ENCODE measurements around the gene VWF.
"Not testable (repeated sequence)": the region's sequence is repeated elsewhere in the genome, so short reads cannot be mapped to it uniquely, and the experiment has no call there.

VWF gene

GRCh38 chr12:6158749-6159148 is 34.3 kb upstream of the VWF start:
- no peak overlapping the region for H3K4me3 ChIP-seq (ENCODE audit: low read depth, low read length)
- TF ChIP-seq POLR2A (IDR thresholded peaks at IDR 0.05; ENCODE audit: extremely low read depth, insufficient read length) (no peak), MYC (IDR thresholded peaks at IDR 0.05; ENCODE audit: low read depth, low read length) (no peak)
- TF ChIP-seq, protein P1, sequence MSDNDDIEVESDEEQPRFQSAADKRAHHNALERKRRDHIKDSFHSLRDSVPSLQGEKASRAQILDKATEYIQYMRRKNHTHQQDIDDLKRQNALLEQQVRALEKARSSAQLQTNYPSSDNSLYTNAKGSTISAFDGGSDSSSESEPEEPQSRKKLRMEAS (IDR thresholded peaks at IDR 0.05; ENCODE audit: low read depth, low read length), result no peak
- TF ChIP-seq, protein P2, sequence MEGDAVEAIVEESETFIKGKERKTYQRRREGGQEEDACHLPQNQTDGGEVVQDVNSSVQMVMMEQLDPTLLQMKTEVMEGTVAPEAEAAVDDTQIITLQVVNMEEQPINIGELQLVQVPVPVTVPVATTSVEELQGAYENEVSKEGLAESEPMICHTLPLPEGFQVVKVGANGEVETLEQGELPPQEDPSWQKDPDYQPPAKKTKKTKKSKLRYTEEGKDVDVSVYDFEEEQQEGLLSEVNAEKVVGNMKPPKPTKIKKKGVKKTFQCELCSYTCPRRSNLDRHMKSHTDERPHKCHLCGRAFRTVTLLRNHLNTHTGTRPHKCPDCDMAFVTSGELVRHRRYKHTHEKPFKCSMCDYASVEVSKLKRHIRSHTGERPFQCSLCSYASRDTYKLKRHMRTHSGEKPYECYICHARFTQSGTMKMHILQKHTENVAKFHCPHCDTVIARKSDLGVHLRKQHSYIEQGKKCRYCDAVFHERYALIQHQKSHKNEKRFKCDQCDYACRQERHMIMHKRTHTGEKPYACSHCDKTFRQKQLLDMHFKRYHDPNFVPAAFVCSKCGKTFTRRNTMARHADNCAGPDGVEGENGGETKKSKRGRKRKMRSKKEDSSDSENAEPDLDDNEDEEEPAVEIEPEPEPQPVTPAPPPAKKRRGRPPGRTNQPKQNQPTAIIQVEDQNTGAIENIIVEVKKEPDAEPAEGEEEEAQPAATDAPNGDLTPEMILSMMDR (IDR thresholded peaks at IDR 0.05; ENCODE audit: low read depth, low read length), result no peak
- no peak for DNase-seq (ENCODE audit: low read depth)

DNA sequence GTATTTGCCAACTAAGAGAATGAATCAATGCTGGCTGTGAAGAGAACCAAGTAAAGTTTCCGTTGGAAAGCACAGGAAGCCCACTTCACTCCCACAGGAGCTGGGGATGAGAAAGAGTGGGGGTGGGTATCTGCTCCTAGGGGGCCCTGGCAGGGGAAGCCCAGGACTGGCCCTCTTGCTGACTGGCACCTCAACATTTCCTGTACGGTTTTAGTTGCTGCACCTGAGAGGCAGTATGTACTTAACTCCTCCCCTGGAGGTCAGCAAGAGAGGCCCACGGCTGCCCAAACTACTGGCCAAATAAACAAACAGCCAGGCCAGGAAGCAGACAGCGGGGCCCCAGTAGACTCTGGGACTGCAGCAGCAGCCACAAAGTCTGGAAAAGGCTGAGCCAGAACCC is 33.8 kb upstream of the VWF start:
- H3K4me3 ChIP-seq (ENCODE audit: low read depth, low read length), result no peak overlapping the region
- no peak for TF ChIP-seq POLR2A (IDR thresholded peaks at IDR 0.05; ENCODE audit: extremely low read depth, insufficient read length)
- TF ChIP-seq MYC (IDR thresholded peaks at IDR 0.05; ENCODE audit: low read depth, low read length), result no peak
- TF ChIP-seq, protein P2 (IDR thresholded peaks at IDR 0.05; ENCODE audit: low read depth, low read length), result no peak
- TF ChIP-seq, protein P1 (IDR thresholded peaks at IDR 0.05; ENCODE audit: low read depth, low read length), result no peak

GRCh38 chr12:6157482-6157881 is 33.0 kb upstream of the VWF start:
- TF ChIP-seq, protein P2 (IDR thresholded peaks at IDR 0.05; ENCODE audit: low read depth, low read length), result no peak
- TF ChIP-seq POLR2A (IDR thresholded peaks at IDR 0.05; ENCODE audit: extremely low read depth, insufficient read length) (no peak), MYC (IDR thresholded peaks at IDR 0.05; ENCODE audit: low read depth, low read length) (no peak)
- TF ChIP-seq, protein P1 (IDR thresholded peaks at IDR 0.05; ENCODE audit: low read depth, low read length), result no peak
- no peak overlapping the region for H3K4me3 ChIP-seq (ENCODE audit: low read depth, low read length)
- DNase-seq (ENCODE audit: low read depth), result no peak

More for the DNA sequence above, 33.8 kb upstream of the VWF start:
- no peak for DNase-seq (ENCODE audit: low read depth)

DNA sequence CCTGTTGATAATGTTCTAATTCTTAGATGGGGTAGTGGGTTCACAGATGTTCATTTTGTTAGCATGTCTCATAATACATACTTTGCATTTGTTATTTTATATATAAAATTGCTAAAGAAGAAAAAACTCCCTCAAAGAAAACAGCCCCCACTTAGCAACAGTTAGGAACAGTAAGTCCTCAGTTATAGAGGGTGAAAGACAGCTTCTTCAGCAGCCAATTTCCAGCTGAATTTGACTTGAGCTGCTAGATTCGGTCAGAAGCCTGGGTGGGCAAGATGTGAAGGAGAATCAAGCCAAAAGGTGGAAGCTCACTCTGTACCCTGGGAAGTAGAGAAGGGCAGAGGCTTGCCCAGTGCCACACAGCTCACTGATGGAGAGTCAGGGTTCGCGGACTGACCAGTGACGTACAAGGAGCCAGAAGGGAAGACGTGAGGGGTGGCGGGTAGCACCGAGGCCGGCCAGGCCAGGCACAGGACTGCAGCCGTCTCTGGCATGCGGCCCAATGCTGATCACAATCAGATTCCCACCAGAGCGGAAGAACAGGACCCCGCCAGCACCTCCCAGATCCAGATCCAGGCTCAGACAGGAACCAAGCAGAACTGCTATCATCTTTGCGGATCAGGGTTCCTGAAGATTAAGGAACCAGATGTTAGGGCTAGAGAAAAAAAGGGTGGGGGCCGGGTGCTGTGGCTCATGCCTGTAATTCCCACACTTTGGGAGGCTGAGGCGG is 30.4 kb upstream of the VWF start:
- TF ChIP-seq, protein P2 (IDR thresholded peaks at IDR 0.05; ENCODE audit: low read depth, low read length), result no peak
- no peak for TF ChIP-seq MYC (IDR thresholded peaks at IDR 0.05; ENCODE audit: low read depth, low read length)
- no peak for TF ChIP-seq POLR2A (IDR thresholded peaks at IDR 0.05; ENCODE audit: extremely low read depth, insufficient read length)
- TF ChIP-seq, protein P1 (IDR thresholded peaks at IDR 0.05; ENCODE audit: low read depth, low read length), result no peak
- DNase-seq (ENCODE audit: low read depth), result no peak
- H3K4me3 ChIP-seq (ENCODE audit: low read depth, low read length), result no peak overlapping the region

DNA sequence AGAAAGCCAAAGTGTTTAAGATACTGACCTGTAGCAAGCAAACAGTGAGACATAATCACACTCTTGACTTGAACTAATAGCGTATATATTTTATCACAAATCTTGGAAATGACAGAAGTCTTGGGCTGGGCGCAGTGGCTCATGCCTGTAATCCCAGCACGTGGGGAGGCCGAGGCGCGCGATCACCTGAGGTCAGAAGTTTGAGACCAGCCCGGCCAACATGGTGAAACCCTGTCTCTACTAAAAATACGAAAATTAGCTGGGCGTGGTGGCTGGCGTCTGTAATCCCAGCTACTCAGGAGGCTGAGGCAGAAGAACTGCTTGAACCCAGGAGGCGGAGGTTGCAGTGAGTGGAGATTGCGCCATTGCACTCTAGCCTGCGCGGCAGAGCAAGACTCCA is 24.3 kb upstream of the VWF start:
- DNase-seq (ENCODE audit: low read depth); H3K4me3 ChIP-seq (ENCODE audit: low read depth, low read length): not testable (repeated sequence)

- no peak overlapping the region for H3K4me3 ChIP-seq (ENCODE audit: low read depth, low read length)
- no peak for TF ChIP-seq MYC (IDR thresholded peaks at IDR 0.05; ENCODE audit: low read depth, low read length)
- TF ChIP-seq, protein P2 (IDR thresholded peaks at IDR 0.05; ENCODE audit: low read depth, low read length), result no peak
- DNase-seq (ENCODE audit: low read depth), result no peak
Measured at GRCh38 chr12:6148061-6148460, 23.6 kb upstream of the VWF start.

Data from NB4 (cell line).